ENCODE results near the gene SH2B2. TPM values are rescaled to one million over a fixed set of nuclear protein-coding genes. Genes with fewer than 3 reads are reported as not detected.

Gene SH2B2
- total and polyA plus RNA-seq, 2 experiments from 2014 or later = 13.1 to 17.4 TPM

- no peak overlapping the region for H3K27ac ChIP-seq
- no peaks in the 10 kb centered on the region for H3K4me1 ChIP-seq (ENCODE audit: low read depth)
- DNase-seq (ENCODE audit: low read depth in 1 of 2, low spot score in 1 of 2) = no peak
- no peak for TF ChIP-seq CTCF (IDR thresholded peaks at IDR 0.05; ENCODE audit: low read depth, low read length)
- peaks cover 4% of the 10 kb centered on the region for H3K36me3 ChIP-seq
- no peaks in the 10 kb centered on the region for H3K27me3 ChIP-seq
- H3K9me3 ChIP-seq (ENCODE audit: low read depth) = no peaks in the 10 kb centered on the region
- no peak overlapping the region for H3K4me3 ChIP-seq
Observed at GRCh38 chr7:102253973-102254370, 32.7 kb upstream of the SH2B2 start.

GRCh38 chr7:102254521-102254920 lies 32.1 kb upstream of the SH2B2 start:
- Histone ChIP-seq H3K9me3 (ENCODE audit: low read depth) (no peaks in the 10 kb centered on the region), H3K27ac (no peak overlapping the region), H3K4me1 (ENCODE audit: low read depth) (no peaks in the 10 kb centered on the region), H3K4me3 (no peak overlapping the region), H3K36me3 (peaks cover under 1% of the 10 kb centered on the region), H3K27me3 (no peaks in the 10 kb centered on the region)
- no peak for TF ChIP-seq CTCF (IDR thresholded peaks at IDR 0.05; ENCODE audit: low read depth, low read length)
- DNase-seq (ENCODE audit: low read depth in 1 of 2, low spot score in 1 of 2) = no peak

- DNase-seq (ENCODE audit: low read depth in 1 of 2, low spot score in 1 of 2) = no peak
- Histone ChIP-seq H3K27ac (no peak overlapping the region), H3K27me3 (no peaks in the 10 kb centered on the region), H3K9me3 (ENCODE audit: low read depth) (no peaks in the 10 kb centered on the region), H3K4me3 (no peak overlapping the region), H3K4me1 (ENCODE audit: low read depth) (no peaks in the 10 kb centered on the region), H3K36me3 (no peaks in the 10 kb centered on the region)
- TF ChIP-seq CTCF (IDR thresholded peaks at IDR 0.05; ENCODE audit: low read depth, low read length) = no peak
Observed at GRCh38 chr7:102255501-102255900, 31.2 kb upstream of the SH2B2 start.

GRCh38 chr7:102255916-102256315 lies 30.8 kb upstream of the SH2B2 start:
- Histone ChIP-seq H3K27ac (no peak overlapping the region), H3K4me3 (no peak overlapping the region), H3K4me1 (ENCODE audit: low read depth) (no peaks in the 10 kb centered on the region), H3K9me3 (ENCODE audit: low read depth) (no peaks in the 10 kb centered on the region), H3K36me3 (no peaks in the 10 kb centered on the region), H3K27me3 (no peaks in the 10 kb centered on the region)
- no peak for DNase-seq (ENCODE audit: low read depth in 1 of 2, low spot score in 1 of 2)
- no peak for TF ChIP-seq CTCF (IDR thresholded peaks at IDR 0.05; ENCODE audit: low read depth, low read length)

- Histone ChIP-seq H3K4me1 (ENCODE audit: low read depth) (no peaks in the 10 kb centered on the region), H3K27ac (no peak overlapping the region), H3K4me3 (no peak overlapping the region), H3K27me3 (no peaks in the 10 kb centered on the region), H3K9me3 (ENCODE audit: low read depth) (no peaks in the 10 kb centered on the region), H3K36me3 (no peaks in the 10 kb centered on the region)
- no peak for TF ChIP-seq CTCF (IDR thresholded peaks at IDR 0.05; ENCODE audit: low read depth, low read length)
- no peak for DNase-seq (ENCODE audit: low read depth in 1 of 2, low spot score in 1 of 2)
Observed at GRCh38 chr7:102258073-102258748, 28.5 kb upstream of the SH2B2 start.
